Endothelial cell of umbilical vein (primary cell): ENCODE results near the gene STAT5B.

Experiments used
- POLR2A ChIP-seq: IDR thresholded peaks from 2 replicates; pipeline ENCODE4 v1.6.1; 2012; ENCODE audit warnings: low read depth, mild to moderate bottlenecking, control low read depth, low read length
- POLR2AphosphoS5 ChIP-seq: IDR thresholded peaks from 2 replicates; pipeline ENCODE4 v1.6.1; 2012; ENCODE audit warnings: low read depth, mild to moderate bottlenecking, control low read depth, low read length, moderate library complexity; ENCODE audit not compliant: insufficient read depth

DNA sequence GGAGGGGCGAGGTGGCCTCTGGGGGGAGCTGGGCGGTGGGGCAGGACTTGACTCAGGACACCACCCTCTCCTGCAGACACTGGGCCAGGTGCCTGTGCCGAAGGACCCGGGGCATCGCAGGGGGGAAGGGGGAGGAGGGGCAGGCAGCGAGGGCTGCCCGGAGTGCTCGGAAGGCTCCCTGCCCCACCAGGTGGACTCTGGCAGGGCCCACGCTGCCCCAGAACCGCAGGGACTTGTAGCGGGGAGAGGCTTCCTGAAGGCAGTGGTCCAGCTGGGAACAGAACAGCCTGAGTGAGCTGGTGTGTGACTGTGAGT is 86.6 kb downstream of the STAT5B start:
- TF ChIP-seq POLR2AphosphoS5: no peak
- TF ChIP-seq POLR2A: no peak
